Fibroblast of mammary gland (primary cell): ENCODE data around the gene FAF1.

Experiments used
- DNase-seq: peaks from one replicate; pipeline ENCODE4 v3.0.0-alpha.2; 2010; ENCODE audit warnings: low read depth
- H3K4me3 ChIP-seq: 2 replicates; pipeline ENCODE4 v1.5.1; 2011; ENCODE audit warnings: low read depth, mild to moderate bottlenecking, low read length, moderate library complexity; ENCODE audit not compliant: control insufficient read depth
- CTCF ChIP-seq: conservative IDR thresholded peaks from 2 replicates; pipeline ENCODE4 v1.5.1; 2011; ENCODE audit warnings: low read depth, low read length, inconsistent platforms; ENCODE audit not compliant: control insufficient read depth, insufficient read depth

Gene FAF1

DNA sequence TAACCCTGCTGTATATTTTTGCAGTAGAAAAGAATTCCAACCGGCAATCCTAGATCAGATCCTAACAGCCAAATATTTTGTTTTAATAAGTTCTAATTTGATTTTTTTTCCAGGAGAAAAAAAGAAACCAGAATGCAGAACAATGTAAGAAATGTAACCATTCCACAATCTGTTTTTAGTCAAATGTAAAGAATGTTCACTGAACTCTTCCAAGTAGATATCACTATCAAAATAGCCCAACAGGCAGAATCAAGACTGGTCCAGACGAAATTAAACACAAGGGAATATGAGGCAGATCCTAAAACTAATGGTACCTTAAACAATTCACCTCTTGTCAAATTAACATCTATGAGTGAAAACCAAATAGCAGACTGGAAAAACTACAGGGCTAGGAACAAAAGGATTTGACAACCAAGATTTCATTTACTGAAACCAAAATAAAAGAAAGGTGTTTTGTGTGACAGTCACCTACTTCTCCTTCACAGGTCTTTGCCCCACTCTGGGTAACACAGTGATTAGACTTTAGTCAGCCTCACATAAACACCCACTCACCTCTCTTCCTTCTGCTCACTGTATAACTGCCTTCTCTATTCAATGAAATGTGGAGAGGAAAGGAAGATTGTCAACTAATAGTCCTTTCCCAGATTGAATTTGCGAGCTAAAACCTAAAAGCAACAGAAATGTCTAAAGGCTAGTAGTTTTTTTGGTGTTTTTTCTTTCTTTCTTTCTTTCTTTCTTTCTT, 137.9 kb downstream of the FAF1 start:
- no peak for DNase-seq
- no peak for TF ChIP-seq CTCF

DNA sequence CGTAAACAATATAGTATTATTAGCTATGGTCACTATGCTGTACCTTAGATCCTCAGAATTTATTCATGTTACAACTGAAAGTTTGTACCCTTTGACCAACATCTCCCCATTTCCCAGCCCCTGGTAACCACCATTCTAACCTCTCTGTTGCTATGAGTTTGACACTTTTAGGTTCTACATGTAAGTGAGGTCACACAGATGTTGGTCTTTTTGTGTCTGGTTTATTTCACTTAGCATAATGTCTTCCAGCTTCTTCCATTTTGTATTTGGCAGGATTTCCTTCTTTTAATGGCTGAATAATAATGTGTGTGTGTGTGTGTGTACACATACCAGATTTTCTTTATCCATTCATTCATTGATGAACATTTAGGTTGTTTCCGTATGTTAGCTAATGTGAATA, 139.5 kb downstream of the FAF1 start:
- TF ChIP-seq CTCF: no peak
- DNase-seq: no peak
- H3K4me3 ChIP-seq: no peak overlapping the region

More for the DNA sequence above, 137.9 kb downstream of the FAF1 start:
- H3K4me3 ChIP-seq: no peak overlapping the region

DNA sequence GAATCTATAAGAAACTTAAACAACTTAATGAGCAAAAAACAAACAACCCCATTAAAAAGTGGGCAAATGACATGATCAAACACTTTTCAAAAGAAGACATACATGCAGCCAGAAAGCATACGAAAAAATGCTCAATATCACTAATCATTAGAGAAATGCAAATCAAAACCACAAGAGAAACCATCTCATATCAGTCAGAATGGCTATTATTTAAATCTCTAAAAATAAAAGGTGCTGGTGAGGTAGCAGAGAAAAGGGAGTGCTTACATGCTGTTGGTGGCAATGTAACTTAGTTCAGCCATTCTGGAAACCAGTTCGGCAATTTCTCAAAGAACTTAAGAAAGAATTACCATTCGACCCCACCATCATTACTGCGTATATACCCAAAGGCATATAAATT, 147.7 kb downstream of the FAF1 start:
- no peak for TF ChIP-seq CTCF
- no peak overlapping the region for H3K4me3 ChIP-seq
- DNase-seq: no peak

DNA sequence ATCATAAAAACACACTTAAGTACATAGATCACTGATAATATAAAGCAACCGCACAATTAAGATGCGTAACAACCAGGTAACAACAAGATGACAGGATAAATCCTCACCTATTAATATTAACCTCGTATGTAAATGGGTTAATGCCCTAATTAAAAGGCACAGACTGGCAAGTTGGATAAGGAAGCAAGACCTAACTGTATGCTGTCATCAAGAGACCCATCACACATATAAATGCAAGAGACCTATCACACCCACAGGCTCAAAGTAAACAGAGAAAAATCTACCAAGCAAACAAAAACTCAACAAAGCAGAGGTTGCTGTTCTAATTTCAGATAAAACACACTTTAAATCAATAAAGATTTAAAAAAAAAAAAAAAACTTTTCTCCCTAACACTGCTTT, 151.8 kb downstream of the FAF1 start:
- H3K4me3 ChIP-seq: no peak overlapping the region
- no peak for DNase-seq
- no peak for TF ChIP-seq CTCF

- no peak overlapping the region for H3K4me3 ChIP-seq
- no peak for DNase-seq
- TF ChIP-seq CTCF: no peak
Observed at GRCh38 chr1:50796272-50796671, 163.8 kb downstream of the FAF1 start.

DNA sequence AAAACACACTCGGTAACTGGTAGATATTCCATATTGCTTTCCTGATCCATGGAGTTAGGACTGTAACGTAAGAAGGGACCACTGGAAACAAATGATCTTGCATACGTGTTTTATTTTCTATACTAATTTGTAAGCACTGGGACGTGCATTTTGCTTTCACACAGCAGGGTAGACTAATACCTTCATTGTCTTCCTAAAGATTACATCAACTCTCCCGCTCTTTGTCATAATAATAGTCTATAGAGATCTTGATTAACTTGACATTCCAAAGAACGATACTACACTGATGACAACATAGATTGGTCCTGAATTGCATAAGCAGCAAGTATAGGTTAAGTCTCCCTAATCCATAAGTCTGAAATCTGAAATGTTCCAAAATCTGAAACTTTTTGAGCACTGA, 166.5 kb downstream of the FAF1 start:
- no peak for TF ChIP-seq CTCF
- DNase-seq: no peak
- H3K4me3 ChIP-seq: no peak overlapping the region

GRCh38 chr1:50787266-50787665, 172.8 kb downstream of the FAF1 start:
- no peak for TF ChIP-seq CTCF
- no peak overlapping the region for H3K4me3 ChIP-seq
- DNase-seq: no peak
